ELF-1 (cell line): Measurements from ENCODE around the gene NCKAP5L.
A peak's percentile ranks its signal among the peaks of the same experiment; 100 is the strongest.
"Not testable (repeated sequence)": the region's sequence is repeated elsewhere in the genome, so short reads cannot be mapped to it uniquely, and the experiment has no call there.

ENCODE experiments used
- DNase-seq: peaks from one replicate; pipeline ENCODE4 v3.0.0-alpha.2; 2016; ENCODE audit warnings: low read depth, low spot score

Gene NCKAP5L

DNA sequence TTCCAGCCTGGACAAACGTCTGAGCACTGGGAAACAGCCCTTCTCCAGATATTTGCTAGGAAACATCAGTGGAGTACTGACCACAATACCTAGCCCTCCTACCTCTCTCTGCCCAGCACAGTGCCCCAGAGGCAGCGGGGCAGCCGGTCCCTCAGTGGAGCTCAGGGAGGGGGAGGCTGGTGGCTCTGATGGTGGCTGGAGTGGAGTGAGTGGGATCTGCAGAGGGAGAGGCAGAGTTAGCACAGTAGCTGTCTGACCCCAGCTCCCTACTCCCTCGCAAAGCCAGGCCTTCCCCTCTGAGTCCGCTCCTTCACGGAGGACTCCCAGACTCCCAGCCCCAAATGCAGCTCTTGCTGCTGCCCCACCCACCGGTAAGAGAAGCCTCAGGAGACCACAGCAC, 30.0 kb downstream of the NCKAP5L start:
- DNase-seq = no peak

DNA sequence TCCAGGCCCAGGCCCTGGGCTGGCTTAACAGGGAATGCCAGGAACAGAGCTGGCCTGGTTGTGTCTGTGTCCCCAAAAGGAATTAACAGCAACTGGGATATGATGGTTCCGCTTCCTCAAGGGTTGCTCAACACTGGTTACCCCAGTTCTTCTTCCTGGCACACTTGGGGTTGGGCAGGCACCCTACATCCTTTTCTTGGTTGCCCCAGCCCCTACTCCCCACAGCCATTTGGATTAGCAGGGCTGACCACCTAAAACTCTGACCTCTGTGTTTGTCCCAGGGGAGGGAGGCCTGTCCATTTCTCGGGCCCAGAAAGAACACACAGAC, 30.8 kb downstream of the NCKAP5L start:
- DNase-seq = no peak

DNA sequence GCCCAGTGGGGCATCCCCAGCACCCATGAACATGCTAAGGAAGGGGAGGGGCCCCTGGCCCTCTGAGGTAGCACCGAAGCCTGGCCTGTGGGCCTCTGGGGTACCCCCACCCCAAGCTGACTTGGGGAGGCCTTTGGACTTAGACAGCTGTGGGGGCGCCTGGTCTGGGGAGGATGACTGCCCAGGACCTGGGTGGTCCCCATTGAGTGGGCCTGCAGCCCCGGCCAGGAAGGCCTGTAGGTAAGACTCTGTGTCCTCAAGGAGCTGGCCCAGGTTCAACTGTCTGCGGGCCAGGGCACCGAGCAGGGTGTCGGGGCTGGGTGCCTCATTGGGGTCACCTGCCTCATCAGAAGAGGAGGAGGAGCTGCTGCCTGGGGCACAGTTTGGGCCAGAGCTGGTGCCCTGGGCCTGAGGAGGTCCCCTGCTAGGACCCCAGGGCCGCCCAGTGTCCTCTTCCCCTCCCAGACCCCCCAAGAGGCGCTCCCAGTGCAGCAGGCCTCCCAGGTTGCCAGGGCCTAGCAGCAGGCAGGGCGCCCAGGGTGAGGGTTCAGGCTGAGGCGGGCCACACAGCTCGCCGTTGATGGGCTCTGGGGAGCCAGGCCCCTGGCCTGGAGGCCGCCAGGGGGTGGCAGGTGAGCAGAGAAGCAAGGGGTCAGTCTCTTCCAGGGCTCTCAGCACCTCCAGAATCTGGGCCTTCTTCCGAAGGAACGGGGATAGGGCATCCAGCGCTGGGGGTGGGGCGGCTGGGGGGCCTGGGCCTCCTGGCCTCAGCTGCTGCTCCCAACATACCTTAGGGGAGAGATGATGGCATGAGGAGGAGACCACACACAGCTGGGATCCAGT, 31.4 kb downstream of the NCKAP5L start:
- no peak for DNase-seq

DNA sequence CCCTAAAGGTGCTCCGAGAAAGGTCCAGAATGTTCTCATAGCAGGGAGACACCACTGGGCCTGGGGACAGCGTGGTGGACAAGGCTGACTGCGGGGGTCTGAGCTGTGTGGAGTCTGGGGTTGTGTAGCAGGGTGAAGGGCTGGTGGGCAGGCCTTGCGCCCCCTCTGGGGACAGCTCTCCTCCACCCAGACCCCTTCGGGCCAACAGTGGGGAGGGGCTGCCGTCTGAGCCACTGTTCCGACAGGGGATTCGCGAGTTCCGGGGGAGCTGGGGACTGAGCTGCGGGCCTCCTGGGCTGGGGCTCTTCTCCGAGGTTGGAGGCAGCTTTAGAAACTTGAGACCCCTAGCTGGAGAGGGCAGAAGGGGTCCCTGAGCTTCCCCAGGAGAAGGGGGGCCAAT, 32.1 kb downstream of the NCKAP5L start:
- DNase-seq = no peak

- DNase-seq = no peak
Observed at GRCh38 chr12:49795654-49796105, 32.5 kb downstream of the NCKAP5L start.

DNA sequence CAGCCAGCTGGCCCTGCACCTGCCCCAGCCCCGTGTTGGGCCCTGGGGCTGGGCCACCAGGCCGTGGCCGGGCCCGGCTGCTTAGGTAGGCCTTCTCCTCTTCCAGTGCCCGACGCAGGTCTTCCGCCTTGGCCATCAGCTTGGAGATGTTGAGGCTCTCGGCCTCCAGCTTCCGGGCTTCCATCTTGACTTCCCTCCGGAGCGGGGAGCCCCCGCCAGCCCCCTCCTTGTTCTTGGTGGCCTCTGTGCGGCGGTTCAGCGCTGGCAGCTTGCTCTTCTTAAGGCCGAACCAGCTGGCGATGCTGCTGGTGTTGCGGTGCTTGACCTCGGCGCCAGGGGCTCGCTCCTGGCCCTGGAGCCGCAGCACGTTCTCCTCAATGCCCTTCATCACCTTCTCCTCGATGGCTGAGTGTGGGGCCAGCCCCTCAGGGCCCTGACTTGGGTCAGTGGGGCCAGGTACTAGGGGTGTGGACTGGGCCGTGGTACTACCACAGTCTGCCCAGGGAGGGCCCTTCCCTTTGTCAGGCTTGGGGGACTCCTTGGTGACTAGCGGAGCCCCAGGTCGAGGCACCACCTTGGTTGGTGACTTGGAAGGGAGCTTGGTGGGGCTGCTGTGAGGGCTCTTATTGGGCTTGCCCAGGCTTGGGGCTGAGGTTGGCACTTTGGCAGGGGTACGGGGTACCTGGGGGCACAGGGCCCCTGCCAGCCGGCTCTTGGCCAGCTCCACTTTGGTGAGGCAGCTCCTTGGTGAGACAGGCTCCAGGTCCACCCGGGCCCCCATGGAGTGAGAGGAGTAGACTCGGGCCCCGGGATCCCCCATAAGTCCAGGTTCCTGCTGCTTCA, 33.2 kb downstream of the NCKAP5L start:
- no peak for DNase-seq

DNA sequence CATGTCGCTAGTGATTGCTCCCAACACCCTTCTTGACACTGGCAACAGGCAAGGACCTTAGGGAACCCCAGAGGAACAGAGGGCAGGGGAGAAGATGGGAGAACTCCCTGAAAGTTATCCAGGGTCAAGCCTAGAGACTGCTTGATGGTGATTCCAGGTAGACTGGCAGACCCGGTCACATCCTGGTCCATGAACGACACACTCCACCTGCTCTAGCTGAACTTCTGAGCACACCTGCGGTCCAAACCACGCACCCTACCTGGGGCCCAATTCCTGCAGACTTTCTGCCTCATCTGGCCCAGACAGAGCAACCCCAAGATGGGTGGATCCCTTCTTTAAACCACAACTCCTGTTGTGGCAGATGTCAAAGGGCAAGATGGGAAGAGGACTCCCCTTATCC, 34.2 kb downstream of the NCKAP5L start:
- no peak for DNase-seq

GRCh38 chr12:49793620-49794019, 34.6 kb downstream of the NCKAP5L start:
- DNase-seq = no peak

DNA sequence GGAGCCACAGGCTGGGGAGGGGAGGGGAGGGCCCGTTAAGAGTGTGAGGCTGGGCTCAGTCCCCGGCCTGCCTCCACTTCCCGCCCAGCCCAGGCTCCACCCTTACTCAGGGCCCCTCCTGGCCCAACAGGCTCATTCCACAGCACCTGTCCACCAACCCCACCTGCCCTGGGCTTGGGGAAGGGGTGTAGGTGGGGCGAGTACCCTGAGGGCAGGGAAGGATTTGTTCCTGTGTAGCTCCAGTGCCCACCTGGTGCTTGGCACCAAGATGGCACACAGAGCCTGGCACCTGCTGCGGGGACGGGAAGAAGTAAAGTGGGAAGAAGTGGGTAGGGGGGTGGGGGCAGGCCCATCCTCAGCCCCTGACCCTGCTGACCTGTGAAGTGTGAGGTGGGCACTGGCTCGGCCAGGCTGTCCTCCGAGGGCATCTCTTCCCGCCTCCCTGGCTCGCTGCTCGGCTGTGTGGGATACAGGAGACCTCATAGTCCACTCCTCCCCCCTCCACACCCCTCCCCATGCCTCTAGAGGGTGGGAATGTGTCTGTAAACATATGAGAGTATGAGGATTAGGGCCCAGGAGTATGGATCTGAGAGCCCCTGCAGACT, 35.1 kb downstream of the NCKAP5L start:
- no peak for DNase-seq

- DNase-seq = no peak
Observed at GRCh38 chr12:49792181-49792970, 35.8 kb downstream of the NCKAP5L start.

- DNase-seq = no peak
Observed at GRCh38 chr12:49791700-49792099, 36.5 kb downstream of the NCKAP5L start.

- no peak for DNase-seq
Observed at GRCh38 chr12:49790741-49791555, 37.3 kb downstream of the NCKAP5L start.

GRCh38 chr12:49789992-49790391, 38.2 kb downstream of the NCKAP5L start:
- DNase-seq = peak; percentile 70

DNA sequence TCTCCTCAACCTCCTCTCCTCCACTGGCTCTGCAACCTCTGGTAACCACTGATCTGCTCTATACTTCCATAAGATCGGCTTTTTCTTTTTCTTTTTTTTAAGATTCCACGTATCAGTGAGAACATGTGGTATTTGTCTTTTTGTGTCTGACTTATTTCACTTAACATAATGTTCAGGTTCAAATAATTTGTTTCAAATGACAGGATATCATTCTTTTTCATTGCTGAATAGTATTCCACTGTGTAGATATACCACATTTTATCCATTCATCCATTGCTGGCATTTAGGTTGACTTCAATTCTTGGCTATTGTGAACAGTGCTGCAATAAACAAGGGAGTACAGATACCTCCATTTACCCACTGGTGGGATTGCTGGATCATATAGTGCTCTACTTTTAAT, 40.5 kb downstream of the NCKAP5L start:
- DNase-seq = no peak

GRCh38 chr12:49784756-49785409, 43.3 kb downstream of the NCKAP5L start:
- DNase-seq = no peak

- DNase-seq = no peak
Observed at GRCh38 chr12:49783917-49784676, 44.1 kb downstream of the NCKAP5L start.

GRCh38 chr12:49780914-49781313, 47.3 kb downstream of the NCKAP5L start:
- not testable (repeated sequence) for DNase-seq

DNA sequence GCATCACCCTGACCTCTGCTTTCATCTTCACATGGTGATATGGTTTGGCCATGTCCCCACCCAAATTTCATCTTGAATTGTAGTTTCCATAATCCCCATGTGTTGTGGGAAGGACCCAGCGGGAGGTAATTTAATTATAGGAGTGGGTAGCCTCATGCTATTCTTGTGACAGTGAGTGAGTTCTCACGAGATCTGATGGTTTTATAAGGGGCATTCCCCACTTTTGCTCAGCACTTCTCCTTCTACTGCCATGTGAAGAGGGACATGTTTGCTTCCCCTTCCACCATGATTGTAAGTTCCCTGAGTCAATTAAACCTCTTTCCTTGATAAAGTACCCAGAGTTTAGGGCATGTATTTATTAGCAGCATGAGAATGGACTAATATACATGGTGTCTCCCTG, 48.6 kb downstream of the NCKAP5L start:
- DNase-seq = no peak
